Measurements from ENCODE around the gene BMP6. TPM values are rescaled to one million over a fixed set of nuclear protein-coding genes. Genes with fewer than 3 reads are reported as not detected.

BMP6 gene
- polyA plus RNA-seq, 3 donors = not detected

- TF ChIP-seq, protein P1, sequence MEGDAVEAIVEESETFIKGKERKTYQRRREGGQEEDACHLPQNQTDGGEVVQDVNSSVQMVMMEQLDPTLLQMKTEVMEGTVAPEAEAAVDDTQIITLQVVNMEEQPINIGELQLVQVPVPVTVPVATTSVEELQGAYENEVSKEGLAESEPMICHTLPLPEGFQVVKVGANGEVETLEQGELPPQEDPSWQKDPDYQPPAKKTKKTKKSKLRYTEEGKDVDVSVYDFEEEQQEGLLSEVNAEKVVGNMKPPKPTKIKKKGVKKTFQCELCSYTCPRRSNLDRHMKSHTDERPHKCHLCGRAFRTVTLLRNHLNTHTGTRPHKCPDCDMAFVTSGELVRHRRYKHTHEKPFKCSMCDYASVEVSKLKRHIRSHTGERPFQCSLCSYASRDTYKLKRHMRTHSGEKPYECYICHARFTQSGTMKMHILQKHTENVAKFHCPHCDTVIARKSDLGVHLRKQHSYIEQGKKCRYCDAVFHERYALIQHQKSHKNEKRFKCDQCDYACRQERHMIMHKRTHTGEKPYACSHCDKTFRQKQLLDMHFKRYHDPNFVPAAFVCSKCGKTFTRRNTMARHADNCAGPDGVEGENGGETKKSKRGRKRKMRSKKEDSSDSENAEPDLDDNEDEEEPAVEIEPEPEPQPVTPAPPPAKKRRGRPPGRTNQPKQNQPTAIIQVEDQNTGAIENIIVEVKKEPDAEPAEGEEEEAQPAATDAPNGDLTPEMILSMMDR (IDR thresholded peaks at IDR 0.05) = no peak
- WGBS (ENCODE audit: insufficient coverage) = 68% methylated on average over 3 of the region's 6 CpGs
- no peak overlapping the region for H2AFZ ChIP-seq (ENCODE audit: insufficient read depth, low read depth, low read length, poor library complexity, severe bottlenecking)
- H3K4me1 ChIP-seq (ENCODE audit: control insufficient read depth in 1 of 2, insufficient read depth in 2 of 2, low read length in 2 of 2) = no peaks in the 10 kb centered on the region
- intact Hi-C loops (cut with micrococcal nuclease) = no loop called here
- Mint-ChIP-seq H3K36me3 (no peaks in the 10 kb centered on the region), H3K27me3 (ENCODE audit: low read depth in 3 of 3) (peaks cover 12 to 24% (median 15%) of the 10 kb centered on the region in 3 donors), H3K4me1 (peaks cover 3% of the 10 kb centered on the region), H3K27ac (no peak overlapping the region), H3K9me3 (peaks cover 2 to 21% (median 9%) of the 10 kb centered on the region in 7 donors), H3K4me3 (no peak overlapping the region)
- no peak overlapping the region for H3K4me3 ChIP-seq (replicated peaks in 1 of 3; ENCODE audit: low read depth in 2 of 3, low read length in 3 of 3)
- H3K79me2 ChIP-seq (ENCODE audit: insufficient read depth, low read length) = no peaks in the 10 kb centered on the region
- H3K27me3 ChIP-seq (ENCODE audit: control insufficient read depth in 2 of 2, insufficient read depth in 2 of 2, low read length in 2 of 2) = peaks cover 15 to 20% of the 10 kb centered on the region in 2 donors
- no peak overlapping the region for H3K9ac ChIP-seq (ENCODE audit: insufficient read depth, low read length, poor library complexity, severe bottlenecking)
- H3K27ac ChIP-seq (ENCODE audit: low read depth in 1 of 2, low read length in 2 of 2) = no peak overlapping the region
- peaks cover 0 to 4% of the 10 kb centered on the region in 2 donors for H3K9me3 ChIP-seq (replicated peaks in 1 of 2; ENCODE audit: control insufficient read depth in 1 of 2, insufficient read depth in 1 of 2, low read length in 2 of 2)
- DNase-seq = no peak
- H3K4me2 ChIP-seq (replicated peaks; ENCODE audit: extremely low read depth, low read length, poor library complexity, severe bottlenecking) = no peak overlapping the region
- H3K36me3 ChIP-seq (replicated peaks in 1 of 2; ENCODE audit: control insufficient read depth in 1 of 2, insufficient read depth in 2 of 2, low read length in 2 of 2) = no peaks in the 10 kb centered on the region
- no peaks in the 10 kb centered on the region for H4K20me1 ChIP-seq (ENCODE audit: insufficient read depth, low read length)
Observed at GRCh38 chr6:7719364-7719850, 6.5 kb upstream of the BMP6 start.

DNA sequence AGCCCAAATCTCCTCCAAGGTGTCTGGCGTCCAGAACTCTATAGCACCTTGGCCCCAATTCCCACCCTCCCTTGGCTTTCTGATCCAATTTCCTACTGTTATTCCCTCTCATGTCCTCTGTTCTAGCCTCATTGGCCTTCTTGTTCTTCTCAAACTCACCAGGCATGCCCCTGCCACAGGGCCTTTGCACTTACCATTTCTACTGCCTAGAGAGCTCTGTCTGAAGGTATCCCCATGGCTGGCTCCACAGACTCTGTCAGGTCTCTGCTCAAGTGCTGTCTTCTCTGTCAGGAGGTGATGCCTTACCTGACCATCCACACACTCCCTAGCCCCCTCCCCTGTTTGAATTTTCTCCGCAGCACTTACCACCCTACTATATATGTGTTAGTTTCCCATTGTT is 5.6 kb upstream of the BMP6 start:
- Histone ChIP-seq H3K4me1 (ENCODE audit: control insufficient read depth in 1 of 2, insufficient read depth in 2 of 2, low read length in 2 of 2) (no peaks in the 10 kb centered on the region), H3K4me3 (replicated peaks in 1 of 3; ENCODE audit: low read depth in 2 of 3, low read length in 3 of 3) (no peak overlapping the region), H3K4me2 (replicated peaks; ENCODE audit: extremely low read depth, low read length, poor library complexity, severe bottlenecking) (no peak overlapping the region), H3K9ac (ENCODE audit: insufficient read depth, low read length, poor library complexity, severe bottlenecking) (no peak overlapping the region), H3K27me3 (ENCODE audit: control insufficient read depth in 2 of 2, insufficient read depth in 2 of 2, low read length in 2 of 2) (peaks cover 24 to 29% of the 10 kb centered on the region in 2 donors), H3K27ac (ENCODE audit: low read depth in 1 of 2, low read length in 2 of 2) (no peak overlapping the region), H3K9me3 (replicated peaks in 1 of 2; ENCODE audit: control insufficient read depth in 1 of 2, insufficient read depth in 1 of 2, low read length in 2 of 2) (peaks cover 4 to 5% of the 10 kb centered on the region in 2 donors), H2AFZ (ENCODE audit: insufficient read depth, low read depth, low read length, poor library complexity, severe bottlenecking) (no peak overlapping the region), H3K79me2 (ENCODE audit: insufficient read depth, low read length) (no peaks in the 10 kb centered on the region), H3K36me3 (replicated peaks in 1 of 2; ENCODE audit: control insufficient read depth in 1 of 2, insufficient read depth in 2 of 2, low read length in 2 of 2) (no peaks in the 10 kb centered on the region), H4K20me1 (ENCODE audit: insufficient read depth, low read length) (no peaks in the 10 kb centered on the region)
- no peak for DNase-seq
- peaks cover 0 to 13% (median 6%) of the 10 kb centered on the region in 7 donors for H3K9me3 Mint-ChIP-seq
- peak overlapping the region in 1 of 7 donors; percentile 29 for H3K27ac Mint-ChIP-seq
- TF ChIP-seq, protein P1 (IDR thresholded peaks at IDR 0.05) = no peak
- H3K4me1 Mint-ChIP-seq = peaks cover 3% of the 10 kb centered on the region
- no peaks in the 10 kb centered on the region for H3K36me3 Mint-ChIP-seq
- H3K4me3 Mint-ChIP-seq = no peak overlapping the region
- intact Hi-C loops (cut with micrococcal nuclease) = no loop called here
- no CpG with 5 or more reads among the region's 2 CpGs for WGBS (ENCODE audit: insufficient coverage)
- peaks cover 21 to 34% (median 25%) of the 10 kb centered on the region in 3 donors for H3K27me3 Mint-ChIP-seq (ENCODE audit: low read depth in 3 of 3)

All from CD14-positive monocyte (primary cell).